ENCODE measurements around the gene PTGIS. TPM values are rescaled to one million over a fixed set of nuclear protein-coding genes. Genes with fewer than 3 reads are reported as not detected.
A peak's percentile ranks its signal among the peaks of the same experiment; 100 is the strongest.

Gene PTGIS
- total RNA-seq, 4 donors from 2014 or later = 1.6 to 34.1 (median 8.6) TPM

DNA sequence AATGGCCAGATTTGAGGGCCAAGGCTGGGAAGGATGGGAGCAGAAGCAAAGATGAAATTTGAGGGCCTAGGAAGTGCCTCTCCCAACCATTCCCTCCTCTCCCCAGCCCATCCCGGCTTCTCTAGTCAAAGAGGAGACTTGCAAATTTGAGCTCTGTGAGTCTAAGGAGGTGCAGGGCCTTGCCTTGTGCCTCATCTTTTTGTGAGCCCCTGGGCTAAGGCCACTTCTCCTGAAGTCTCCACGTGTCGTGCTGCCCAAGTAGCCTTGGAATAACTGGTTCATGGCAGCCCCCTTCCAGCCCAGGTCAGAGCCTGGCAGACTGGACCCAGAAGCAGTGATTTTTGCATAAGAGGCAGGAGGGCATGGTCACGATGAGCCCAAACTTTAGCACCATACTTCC, 6.7 kb downstream of the PTGIS start:
- TF ChIP-seq, protein P1, sequence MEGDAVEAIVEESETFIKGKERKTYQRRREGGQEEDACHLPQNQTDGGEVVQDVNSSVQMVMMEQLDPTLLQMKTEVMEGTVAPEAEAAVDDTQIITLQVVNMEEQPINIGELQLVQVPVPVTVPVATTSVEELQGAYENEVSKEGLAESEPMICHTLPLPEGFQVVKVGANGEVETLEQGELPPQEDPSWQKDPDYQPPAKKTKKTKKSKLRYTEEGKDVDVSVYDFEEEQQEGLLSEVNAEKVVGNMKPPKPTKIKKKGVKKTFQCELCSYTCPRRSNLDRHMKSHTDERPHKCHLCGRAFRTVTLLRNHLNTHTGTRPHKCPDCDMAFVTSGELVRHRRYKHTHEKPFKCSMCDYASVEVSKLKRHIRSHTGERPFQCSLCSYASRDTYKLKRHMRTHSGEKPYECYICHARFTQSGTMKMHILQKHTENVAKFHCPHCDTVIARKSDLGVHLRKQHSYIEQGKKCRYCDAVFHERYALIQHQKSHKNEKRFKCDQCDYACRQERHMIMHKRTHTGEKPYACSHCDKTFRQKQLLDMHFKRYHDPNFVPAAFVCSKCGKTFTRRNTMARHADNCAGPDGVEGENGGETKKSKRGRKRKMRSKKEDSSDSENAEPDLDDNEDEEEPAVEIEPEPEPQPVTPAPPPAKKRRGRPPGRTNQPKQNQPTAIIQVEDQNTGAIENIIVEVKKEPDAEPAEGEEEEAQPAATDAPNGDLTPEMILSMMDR (IDR thresholded peaks at IDR 0.05) = no peak
- no peak for TF ChIP-seq POLR2A (IDR thresholded peaks at IDR 0.05)
- H3K9me3 ChIP-seq = no peaks in the 10 kb centered on the region
- no peak overlapping the region for H3K4me3 ChIP-seq
- DNase-seq = no peak
- peak overlapping the region; percentile 9 to 89 (median 85) for H3K27ac ChIP-seq
- peaks cover 0 to 36% (median 24%) of the 10 kb centered on the region in 3 donors for H3K4me1 ChIP-seq
- peaks cover 0 to 73% (median 0%) of the 10 kb centered on the region in 4 donors for H3K27me3 ChIP-seq
- intact Hi-C loops (cut with DNase I) = no loop called here
- H3K36me3 ChIP-seq = no peaks in the 10 kb centered on the region
- WGBS, 2 donors = 53 to 80% methylated on average over 2 to 4 of the region's 4 CpGs

DNA sequence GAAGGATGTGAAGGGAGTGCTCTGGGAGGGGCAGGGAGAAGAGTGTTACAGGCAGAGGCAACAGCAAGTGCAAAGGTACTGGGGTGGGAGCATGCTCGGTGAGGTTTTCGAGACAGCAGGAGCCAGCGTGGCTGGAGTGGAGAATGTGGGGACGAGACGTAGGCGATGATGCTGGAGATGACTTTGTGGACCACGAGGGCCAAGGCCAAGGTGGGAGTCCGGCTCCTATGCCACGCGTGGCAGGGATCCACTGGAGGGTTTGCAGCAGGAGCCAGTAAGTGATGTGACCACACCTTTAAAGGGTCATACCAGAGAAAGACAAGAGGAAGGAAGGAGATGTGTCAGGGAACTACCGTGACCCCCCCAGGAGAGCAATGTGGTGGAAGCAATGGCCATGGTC, 7.3 kb downstream of the PTGIS start:
- H3K27me3 ChIP-seq = peaks cover 0 to 71% (median 0%) of the 10 kb centered on the region in 4 donors
- TF ChIP-seq POLR2A (IDR thresholded peaks at IDR 0.05) = no peak
- TF ChIP-seq, protein P1 (IDR thresholded peaks at IDR 0.05) = no peak
- H3K9me3 ChIP-seq = no peaks in the 10 kb centered on the region
- no peak for DNase-seq
- H3K36me3 ChIP-seq = no peaks in the 10 kb centered on the region
- intact Hi-C loops (cut with DNase I) = no loop called here
- no peak overlapping the region for H3K4me3 ChIP-seq
- H3K4me1 ChIP-seq = peaks cover 0 to 39% (median 24%) of the 10 kb centered on the region in 3 donors
- peak overlapping the region; percentile 9 to 89 (median 85) for H3K27ac ChIP-seq
- 78 to 85% methylated on average over 11 of the region's 11 CpGs for WGBS, 2 donors

DNA sequence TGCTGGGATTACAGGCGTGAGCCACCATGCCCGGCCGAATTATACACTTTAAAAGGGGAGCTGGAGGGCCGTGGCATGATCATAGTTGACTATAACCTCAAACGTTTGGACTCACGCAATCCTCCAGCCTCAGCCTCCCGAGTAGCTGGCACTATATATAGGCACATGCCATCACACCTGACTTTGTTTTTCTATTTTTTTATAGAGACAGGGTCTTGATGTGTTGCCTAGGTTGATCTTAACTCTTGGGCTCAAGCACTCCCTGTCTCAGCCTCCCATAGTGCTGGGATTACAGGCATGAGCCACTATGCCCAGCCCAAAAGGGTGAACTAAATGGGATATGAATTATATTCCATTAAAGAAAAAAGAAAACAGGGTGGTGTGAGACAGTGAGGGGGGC, 7.8 kb downstream of the PTGIS start:
- 83 to 91% methylated on average over 5 to 7 of the region's 7 CpGs for WGBS, 2 donors
- intact Hi-C loops (cut with DNase I) = no loop called here
- DNase-seq = no peak
- H3K4me3 ChIP-seq = no peak overlapping the region
- no peaks in the 10 kb centered on the region for H3K36me3 ChIP-seq
- peak overlapping the region; percentile 1 to 89 (median 85) for H3K27ac ChIP-seq
- peaks cover 0 to 71% (median 0%) of the 10 kb centered on the region in 4 donors for H3K27me3 ChIP-seq
- TF ChIP-seq, protein P1 (IDR thresholded peaks at IDR 0.05) = no peak
- no peak for TF ChIP-seq POLR2A (IDR thresholded peaks at IDR 0.05)
- H3K9me3 ChIP-seq = no peaks in the 10 kb centered on the region
- H3K4me1 ChIP-seq = peaks cover 0 to 39% (median 24%) of the 10 kb centered on the region in 3 donors

DNA sequence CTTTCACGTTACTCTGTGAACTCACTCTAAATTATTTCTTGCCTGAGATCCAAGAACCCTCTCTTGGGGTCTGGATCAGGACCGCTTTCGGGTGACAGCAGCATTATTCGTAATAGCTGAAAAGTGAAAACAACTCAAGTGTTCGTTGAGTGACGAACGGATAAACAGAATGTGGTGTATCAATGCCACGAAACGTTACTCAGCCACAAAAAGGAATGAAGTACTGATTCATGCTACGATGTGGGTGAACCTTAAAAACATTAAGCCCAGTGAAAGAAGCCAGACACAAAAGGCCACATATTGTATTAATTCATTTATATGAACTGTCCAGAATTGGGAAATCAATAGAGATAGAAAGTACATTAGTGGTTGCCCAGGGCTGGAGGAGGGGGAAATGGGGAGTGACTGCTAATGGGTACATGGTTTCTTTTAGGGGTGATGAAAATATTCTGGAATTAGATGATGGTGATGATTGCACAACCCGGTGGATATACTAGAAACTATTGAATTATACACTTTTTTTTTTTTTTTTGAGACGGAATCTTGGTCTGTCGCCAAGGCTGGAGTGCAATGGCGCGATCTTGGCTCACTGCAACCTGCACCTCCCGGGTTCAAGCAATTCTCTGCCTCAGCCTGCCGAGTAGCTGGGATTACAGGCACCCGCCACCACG, 8.4 kb downstream of the PTGIS start:
- DNase-seq = no peak
- 55 to 63% methylated on average over 19 of the region's 19 CpGs for WGBS, 2 donors
- Histone ChIP-seq H3K4me3 (no peak overlapping the region), H3K4me1 (peaks cover 0 to 40% (median 24%) of the 10 kb centered on the region in 3 donors), H3K9me3 (no peaks in the 10 kb centered on the region), H3K27ac (peak overlapping the region; percentile 1 to 89 (median 85)), H3K36me3 (no peaks in the 10 kb centered on the region), H3K27me3 (peaks cover 0 to 75% (median 0%) of the 10 kb centered on the region in 4 donors)
- intact Hi-C loops (cut with DNase I) = no loop called here
- TF ChIP-seq POLR2A (IDR thresholded peaks at IDR 0.05) = no peak
- TF ChIP-seq, protein P1 (IDR thresholded peaks at IDR 0.05) = no peak

DNA sequence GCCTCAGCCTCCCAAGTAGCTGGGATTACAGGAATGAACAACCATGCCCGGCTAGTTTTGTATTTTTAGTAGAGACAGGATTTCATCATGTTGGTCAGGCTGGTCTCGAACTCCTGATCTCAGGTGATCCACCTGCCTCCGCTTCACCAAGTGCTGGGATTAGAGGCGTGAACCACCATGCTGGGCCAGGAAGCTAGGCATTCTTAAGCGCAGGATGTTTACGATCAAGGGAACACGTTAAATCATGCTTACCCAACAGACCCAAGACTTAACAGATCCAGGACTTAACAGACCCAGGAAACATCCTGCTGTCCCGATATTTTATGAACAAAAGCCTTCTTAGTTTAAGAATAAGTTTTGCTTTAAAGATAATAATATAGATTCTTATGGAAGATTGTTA, 9.1 kb downstream of the PTGIS start:
- intact Hi-C loops (cut with DNase I) = no loop called here

More for the DNA sequence above, 9.1 kb downstream of the PTGIS start:
- WGBS, 2 donors = 57 to 67% methylated on average over 6 to 7 of the region's 8 CpGs
- DNase-seq = no peak
- no peaks in the 10 kb centered on the region for H3K36me3 ChIP-seq
- no peak for TF ChIP-seq POLR2A (IDR thresholded peaks at IDR 0.05)
- TF ChIP-seq, protein P1 (IDR thresholded peaks at IDR 0.05) = no peak
- H3K27ac ChIP-seq = peak overlapping the region; percentile 11 to 89 (median 85)
- no peaks in the 10 kb centered on the region for H3K9me3 ChIP-seq
- peaks cover 0 to 43% (median 24%) of the 10 kb centered on the region in 3 donors for H3K4me1 ChIP-seq
- peaks cover 0 to 75% (median 0%) of the 10 kb centered on the region in 4 donors for H3K27me3 ChIP-seq
- H3K4me3 ChIP-seq = no peak overlapping the region

All from esophagus squamous epithelium (tissue), 5 donors.